GM12801 (cell line): Measurements from ENCODE around the gene TFEC.

Experiments
- TF ChIP-seq, protein P1 (sequence below): IDR thresholded peaks from one replicate; pipeline ENCODE4 v1.5.1; 2011; ENCODE audit warnings: control low read depth; ENCODE audit not compliant: insufficient read length; ENCODE audit errors: extremely low read depth

Gene TFEC

DNA sequence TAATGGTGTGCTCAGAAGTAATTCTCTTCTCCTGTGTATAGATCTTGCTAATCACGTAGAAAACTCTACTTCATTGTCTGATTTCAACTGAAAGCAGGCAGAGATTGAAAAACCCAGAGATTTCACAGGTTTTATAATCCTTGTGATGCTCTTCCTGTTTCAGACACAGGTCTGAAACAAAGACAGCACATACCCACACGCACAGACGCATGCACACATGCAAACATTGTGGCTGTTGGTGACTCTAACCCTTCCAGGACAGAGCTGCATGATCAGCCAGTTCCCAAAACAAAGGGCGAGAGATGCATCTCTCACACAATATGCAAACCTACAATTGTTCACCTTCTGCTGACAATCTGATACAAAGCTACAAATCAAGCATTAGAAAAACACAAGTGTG, 11.1 kb upstream of the TFEC start:
- TF ChIP-seq, protein P1, sequence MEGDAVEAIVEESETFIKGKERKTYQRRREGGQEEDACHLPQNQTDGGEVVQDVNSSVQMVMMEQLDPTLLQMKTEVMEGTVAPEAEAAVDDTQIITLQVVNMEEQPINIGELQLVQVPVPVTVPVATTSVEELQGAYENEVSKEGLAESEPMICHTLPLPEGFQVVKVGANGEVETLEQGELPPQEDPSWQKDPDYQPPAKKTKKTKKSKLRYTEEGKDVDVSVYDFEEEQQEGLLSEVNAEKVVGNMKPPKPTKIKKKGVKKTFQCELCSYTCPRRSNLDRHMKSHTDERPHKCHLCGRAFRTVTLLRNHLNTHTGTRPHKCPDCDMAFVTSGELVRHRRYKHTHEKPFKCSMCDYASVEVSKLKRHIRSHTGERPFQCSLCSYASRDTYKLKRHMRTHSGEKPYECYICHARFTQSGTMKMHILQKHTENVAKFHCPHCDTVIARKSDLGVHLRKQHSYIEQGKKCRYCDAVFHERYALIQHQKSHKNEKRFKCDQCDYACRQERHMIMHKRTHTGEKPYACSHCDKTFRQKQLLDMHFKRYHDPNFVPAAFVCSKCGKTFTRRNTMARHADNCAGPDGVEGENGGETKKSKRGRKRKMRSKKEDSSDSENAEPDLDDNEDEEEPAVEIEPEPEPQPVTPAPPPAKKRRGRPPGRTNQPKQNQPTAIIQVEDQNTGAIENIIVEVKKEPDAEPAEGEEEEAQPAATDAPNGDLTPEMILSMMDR: no peak

DNA sequence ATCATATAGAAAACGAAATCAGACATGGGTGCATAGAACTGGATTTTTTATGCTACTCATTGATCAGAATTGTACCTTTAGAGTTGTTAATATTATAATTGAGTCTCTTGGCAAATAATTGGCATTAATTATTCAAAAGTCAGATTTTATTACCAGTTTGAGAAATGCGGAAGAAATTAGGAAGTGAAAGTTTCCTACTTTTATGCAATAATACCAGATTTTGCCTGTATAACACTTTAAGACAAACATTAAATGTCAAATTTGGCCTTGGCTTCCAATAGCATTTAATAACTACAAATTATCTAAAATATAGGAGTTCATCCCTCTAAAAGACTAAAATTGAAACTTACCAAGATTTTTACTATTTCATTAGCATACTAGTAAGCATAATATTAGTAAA, 6.8 kb upstream of the TFEC start:
- TF ChIP-seq, protein P1: no peak

DNA sequence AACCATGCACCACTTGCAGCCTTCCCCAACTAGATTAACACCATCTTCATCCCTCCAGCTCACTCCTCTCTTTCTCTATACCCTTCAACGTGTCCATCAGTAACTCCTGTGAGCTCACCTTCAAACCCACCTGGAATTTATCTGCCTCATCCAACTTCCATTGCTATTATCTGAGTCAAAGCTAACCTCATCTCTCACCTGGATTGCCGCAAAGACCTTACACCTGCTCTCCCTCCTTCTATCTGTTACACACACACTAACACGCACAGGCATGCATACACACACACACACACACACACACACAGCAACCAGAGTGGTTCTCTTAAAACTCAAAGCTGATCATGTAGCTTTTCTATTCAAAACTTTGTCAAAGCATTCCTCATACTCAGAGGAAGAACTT, 3.8 kb upstream of the TFEC start:
- TF ChIP-seq, protein P1: no peak

DNA sequence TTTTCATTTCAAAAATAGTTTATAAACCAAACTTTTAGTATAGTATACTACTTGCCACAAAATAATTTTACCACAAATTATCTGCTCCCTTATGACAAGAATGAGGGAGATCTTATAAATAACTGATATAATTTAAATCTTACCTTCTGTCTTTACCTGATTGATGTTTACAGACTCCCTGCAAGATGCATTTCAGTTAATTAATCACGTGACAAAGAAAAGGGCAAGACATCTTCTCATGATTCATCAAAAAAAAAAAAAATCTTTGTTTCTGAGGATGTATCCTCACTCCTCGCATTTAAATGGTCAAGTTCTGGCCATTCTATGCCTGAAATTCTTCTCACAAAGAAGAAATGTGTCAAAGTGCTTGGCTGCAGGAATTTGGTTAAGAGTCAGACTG, 2.3 kb upstream of the TFEC start:
- TF ChIP-seq, protein P1: no peak

DNA sequence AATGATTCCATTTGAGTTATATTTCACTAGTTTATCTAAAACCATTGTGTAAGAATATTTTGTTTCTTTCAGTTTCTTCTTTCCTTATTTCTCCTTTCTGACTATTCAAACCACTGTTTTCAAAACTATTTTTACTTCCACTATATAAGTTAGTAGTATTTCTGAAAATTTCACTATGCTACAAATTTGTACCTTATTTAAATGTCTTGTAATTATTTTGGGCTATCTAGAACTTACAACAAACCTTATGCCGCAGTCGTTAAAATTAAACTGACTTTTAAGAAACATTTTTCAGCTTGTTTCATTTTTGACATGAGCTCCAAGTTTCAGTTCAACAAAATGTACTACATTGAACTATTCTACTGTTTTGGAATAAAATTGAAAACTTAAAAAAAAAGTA, 1.8 kb downstream of the TFEC start:
- TF ChIP-seq, protein P1: no peak

DNA sequence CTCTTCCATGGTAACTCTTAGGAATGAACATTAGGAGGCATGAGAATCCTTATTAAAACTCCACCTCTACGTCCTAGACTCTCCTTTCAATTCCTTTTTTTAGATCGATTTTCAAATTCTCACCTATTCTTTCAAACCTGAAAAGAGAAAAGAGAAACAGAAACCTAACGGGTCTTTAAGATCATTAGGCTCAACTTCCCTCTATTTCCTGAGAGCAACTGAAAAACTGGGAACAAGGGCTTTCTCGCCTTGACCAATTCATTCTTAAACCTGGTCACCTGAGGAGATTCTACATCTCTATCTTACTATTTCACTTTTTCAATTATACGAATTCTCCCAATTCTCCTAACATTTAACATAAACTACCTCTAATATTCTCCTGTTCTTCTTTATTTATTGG, 2.8 kb downstream of the TFEC start:
- TF ChIP-seq, protein P1: no peak

DNA sequence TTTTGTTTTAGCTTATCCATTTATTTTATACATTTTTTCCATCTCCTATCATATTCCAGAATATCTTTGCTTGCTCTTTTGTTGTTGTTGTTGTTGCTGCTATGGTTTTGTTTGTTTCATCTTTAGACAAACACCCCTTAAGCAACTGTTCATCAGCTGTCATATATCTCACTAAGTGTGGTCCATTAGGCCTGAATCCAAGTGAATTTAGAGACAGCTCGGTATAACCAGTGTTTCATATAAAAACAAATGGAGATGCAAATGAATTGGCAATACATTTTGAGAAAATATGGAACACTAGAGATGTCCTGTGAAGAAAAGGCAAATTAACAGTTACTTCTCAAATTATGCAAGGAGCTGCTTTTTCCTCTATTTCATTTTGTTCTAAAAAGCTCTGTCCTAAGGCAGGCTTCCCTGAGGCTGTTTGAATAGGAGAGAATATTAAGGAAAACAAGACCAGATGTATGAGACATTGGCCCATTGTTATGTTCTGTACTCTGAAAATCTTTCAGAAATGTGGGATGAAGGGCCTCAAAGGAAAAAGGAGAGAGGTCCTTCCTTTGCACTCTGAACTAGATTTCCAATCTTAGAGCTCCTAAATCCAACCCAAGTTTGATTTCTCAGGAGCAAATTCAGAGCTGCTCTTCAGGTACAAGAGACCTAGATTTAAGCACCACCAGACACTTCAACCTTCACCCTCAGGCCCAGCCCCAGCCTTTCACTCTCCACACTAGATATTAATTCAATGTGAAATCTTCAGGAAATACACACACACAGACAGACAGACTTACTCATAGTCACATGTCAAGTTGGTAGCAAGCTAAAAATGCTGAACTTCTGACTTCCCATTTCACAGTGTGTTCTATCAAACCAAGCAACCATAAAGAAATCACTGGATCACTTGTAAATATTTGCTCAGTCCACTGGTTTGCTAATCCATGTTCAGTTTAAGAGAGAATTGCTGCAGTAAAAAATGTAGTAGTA, 5.4 kb downstream of the TFEC start:
- TF ChIP-seq, protein P1: no peak
